ENCODE measurements around the gene TMEM132D.

Gene TMEM132D

DNA sequence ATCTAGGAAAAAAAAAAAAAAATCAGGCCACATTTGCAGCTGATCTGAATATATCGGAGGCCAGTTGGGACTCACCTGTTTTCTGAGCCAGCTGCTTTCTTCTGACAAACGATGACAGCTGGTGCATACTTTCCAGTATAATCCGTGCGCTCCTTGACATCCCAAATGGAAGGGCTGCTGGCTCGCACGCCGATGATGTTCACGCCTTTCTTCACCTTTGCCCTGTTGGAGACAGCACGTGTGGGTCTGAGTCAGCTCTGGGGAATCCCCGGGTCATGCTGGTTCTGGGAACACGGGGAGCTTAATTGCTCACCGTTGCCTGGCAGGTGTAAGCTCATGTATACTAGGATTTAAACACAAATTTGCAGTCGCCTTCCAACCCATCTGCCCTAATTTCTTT, 372.8 kb downstream of the TMEM132D start:
- DNase-seq, result peak; percentile 69

DNA sequence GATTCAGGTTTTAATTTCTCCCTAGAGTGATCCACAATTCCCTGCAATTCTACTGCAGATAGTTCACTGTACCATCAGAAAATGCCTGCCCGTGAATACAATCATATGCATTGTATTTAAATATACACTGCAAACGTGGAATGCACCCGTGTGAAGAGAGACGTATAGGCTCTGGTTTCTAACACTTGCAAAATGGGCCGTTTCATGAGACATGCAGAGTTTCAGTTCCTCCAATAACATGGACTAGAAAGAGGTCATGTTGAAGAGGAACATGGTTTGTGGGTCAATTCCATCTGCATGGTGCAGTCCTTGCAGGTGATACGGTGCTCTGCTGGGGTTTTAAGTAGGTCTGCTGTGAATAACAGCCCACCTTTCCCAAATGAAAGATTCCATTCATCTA, 373.3 kb downstream of the TMEM132D start:
- DNase-seq, result no peak

DNA sequence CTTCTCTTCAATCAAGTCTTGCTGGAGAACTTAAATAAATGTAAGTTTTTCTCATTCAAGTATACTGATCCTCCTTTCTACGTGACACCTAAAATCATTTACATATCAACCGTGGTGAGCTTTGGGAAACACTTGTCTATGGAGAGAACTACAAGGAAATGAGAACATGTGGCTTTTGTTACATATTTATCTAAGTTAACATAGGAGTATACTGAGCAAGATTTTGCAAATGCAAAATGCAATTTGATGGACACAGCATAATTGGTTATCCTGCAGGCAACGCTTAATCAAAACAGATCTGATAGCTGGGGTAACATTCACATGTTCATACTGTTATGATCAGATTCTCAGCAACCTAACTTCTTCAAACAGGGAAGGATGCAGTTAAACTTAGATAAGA, 376.3 kb downstream of the TMEM132D start:
- no peak for DNase-seq

DNA sequence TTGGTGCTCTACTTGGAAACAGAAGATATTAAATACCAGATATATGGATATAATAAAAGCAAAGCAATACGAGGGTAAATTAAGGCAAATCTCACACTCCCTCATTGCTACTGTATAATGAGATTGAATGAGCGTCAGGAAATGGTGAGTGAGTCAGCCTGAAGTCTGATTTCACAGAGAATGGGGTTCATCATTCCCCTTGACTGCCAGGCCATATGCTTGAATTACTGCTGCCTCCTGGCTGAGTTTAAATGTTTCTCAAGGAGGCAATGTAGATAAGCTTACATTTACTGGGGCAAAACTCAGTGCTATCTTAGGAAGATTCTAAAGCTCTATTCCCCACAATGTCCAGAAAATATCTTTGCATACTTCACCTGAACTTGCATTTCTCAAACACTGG, 380.2 kb downstream of the TMEM132D start:
- no peak for DNase-seq

DNA sequence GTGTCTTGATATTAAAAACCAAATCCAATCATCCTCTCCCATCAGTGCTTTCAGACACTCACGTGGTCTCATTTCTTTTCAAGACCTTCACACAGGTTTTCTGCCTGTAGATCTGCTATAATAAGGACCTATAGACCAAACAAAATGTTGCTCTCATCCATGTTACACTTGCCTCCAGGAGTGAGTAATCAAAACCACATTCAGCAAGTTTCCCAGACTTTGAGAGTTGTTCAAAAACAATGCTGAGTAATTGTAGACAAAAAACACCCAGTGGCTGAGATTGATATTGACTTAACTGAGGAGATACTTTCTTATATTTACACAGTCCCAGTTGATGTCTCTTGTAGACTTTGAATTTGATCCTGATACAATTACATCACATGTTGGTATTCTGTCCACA, 383.1 kb downstream of the TMEM132D start:
- peak; percentile 32 for DNase-seq

DNA sequence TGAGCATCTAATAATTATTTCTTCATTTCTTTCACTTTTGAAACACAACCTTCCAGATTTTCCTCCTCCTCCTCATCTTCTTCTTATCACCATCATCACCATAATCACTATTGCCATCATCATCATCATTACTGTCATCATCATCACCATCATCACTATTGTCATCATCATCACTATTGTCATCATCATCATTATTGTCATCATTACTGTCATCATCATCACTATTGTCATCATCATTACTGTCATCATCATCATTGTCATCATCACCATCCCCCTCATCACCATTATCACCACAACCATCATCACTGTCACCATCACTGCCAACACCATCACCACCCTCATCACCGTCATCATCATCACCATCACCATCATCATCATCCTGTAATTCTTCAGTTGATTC, 400.0 kb downstream of the TMEM132D start:
- DNase-seq, result no peak

DNA sequence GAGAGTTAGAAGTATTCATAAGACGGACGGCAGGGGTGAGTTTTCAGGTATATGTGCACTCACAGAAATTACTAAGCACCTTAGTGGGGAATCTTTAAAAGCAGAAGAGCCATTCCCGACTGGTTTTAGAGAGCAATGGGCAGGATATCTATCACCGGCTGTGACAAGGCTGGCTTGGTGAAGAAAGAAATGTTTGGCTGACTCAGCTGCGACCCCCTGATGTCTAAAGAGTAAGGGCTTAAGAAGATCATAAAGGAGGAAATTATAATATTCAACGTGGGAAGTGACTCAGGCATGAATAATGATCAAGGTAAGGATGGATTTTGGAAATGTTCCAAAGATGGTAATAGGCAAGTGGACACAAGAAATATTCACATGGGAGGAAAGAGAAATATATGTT, 407.6 kb downstream of the TMEM132D start:
- no peak for DNase-seq

DNA sequence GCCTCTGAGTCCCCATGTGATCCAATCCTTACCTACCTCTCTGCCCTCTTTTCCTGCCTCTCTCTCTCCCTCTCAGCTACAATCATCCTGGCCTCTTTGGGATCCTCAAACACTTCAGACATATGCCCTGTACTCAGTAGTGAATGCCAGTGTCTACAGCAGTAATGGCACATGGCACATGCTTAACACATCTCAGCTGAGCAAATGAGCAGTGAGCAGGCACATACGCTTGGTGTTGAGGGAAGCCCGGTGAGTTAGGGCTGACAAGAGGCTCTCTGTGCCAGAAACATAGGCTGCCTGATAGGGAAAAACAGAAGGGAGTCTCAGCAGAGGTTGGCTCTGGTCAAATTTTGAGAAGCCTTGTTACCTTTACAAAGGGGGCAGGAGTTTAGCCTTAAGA, 409.1 kb downstream of the TMEM132D start:
- DNase-seq, result no peak

DNA sequence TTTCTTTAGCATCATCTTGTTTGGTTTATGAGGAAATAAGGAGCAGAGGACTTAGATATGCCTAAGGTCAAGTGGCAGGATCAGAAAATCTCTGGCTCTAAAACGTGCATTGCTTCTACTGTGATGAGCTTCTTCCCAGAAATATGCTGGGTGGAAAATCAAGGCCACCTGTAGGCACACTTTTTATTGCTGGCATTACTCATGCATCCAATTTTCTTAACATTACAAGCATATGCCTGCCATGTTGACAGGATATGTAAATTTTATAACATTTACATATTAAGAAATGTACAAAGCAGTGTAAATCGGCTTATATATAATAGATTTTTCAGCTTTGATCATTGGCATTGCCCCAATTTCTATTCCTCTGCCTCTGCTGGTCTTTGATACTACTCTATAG, 409.6 kb downstream of the TMEM132D start:
- no peak for DNase-seq

DNA sequence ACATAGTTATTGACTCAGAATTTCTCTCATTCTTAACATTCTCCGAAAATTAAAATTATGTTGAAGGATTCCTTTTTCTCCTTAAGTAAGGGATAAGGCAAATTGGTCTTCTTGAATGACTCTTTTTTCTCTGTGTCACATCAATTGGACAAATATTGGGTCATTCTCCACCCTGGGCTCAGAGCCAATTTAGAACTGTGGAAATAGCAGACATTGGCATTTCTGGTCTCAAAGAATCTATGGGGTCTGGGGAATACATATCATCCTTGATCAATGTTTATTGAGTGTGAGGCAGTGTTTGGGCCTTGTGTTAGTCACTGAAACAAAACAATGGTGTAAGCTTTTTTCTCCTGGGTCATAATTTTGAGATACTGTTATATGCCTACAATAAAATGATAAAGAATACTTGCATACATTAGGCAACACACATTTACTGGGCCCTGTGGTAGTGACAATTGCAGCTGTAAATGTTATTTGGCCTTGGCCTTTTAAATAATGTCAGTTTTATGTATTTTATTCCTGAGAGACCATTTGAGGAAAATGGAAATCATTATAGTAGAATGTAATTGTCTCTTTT, 414.6 kb downstream of the TMEM132D start:
- DNase-seq, result no peak

DNA sequence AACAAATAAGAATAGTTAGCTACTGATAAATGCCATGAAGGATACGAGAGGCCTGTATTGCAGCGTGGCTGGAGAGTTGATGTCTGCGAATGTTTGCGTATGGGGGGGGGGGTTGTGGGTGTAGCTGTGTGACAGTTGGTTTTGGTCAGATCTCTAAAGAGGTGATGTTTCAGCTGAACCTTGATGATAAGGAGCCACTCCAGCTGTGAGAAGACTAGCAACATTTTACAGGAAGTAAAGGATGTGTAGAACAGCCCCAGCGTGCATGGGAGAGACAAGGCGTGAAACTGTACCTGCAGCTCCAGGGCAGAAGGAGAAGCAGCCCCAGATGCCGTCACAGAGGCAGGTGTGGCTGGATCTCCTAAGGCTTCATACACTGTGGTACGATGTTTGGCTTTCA, 416.9 kb downstream of the TMEM132D start:
- no peak for DNase-seq

DNA sequence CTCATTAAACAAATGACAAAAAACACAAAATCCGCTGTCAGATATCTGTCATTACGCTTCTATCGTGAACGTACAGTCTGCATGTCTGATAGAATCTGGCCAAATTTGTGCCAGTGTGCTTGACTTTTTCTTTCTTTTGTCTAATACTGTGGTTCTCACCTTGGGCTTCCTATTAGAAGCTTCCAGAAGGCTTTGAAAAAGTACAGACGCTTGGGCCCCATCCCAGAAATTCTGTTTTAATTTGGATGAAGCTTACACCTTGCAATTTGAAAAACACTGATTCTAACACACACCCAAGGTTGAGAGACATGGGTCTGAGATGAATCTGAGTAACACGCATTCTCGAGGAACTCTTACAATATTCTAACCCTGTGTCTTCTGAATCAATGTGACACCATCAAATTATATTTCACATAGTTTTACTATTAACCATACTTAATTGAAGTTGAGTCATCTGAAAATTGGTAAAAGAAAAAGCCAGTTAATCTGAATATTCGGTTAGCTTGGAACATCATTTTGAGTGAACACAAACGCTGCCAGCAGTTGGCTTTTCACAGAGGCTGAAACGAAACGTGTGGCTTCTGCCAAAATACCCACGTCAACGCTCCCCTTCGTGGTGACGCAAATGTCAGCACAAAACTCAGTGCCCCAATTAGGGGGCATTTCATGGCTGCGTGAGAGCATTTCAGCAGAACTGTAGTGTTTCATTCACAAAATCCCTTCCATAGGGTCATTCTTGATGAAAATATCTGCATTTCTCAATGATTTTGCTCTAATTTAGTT, 420.5 kb downstream of the TMEM132D start:
- no peak for DNase-seq

DNA sequence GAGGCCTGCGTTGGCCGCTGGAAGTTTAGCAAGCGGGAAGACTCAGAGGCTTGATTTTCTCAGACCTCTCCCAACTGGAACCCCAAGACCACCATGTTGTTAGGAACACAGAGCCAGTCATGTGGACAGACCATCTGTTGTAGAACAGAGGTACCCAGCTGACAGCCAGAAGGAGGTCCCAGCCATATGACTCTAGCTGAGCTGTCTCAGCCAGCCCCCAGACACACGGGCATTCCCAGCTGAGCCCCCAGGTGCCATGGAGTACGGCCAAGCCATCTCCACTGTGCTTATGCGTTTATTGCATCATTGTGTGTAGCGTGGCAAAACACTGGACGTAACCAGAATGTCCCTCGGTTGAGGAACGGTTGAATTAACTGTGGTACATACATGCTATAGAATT, 421.9 kb downstream of the TMEM132D start:
- no peak for DNase-seq

DNA sequence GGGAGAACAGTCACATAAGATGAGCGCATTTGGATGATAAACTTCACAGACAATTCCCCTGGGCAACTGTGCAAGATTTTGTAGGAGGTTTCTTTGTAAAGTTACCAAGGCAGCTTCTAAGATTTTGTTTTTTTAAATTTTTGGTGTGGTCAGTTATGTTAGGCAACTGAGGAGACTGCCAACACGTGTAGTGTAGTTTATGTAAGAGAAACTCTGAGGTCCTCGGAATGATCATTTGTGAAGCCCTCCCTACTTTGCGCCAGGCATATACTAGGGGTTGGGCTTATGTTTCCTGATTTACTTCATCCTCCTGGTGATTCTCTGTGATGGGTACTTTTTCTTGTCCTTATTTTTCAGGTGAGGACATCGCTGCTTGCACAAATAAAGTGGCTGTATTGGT, 433.6 kb downstream of the TMEM132D start:
- no peak for DNase-seq

DNA sequence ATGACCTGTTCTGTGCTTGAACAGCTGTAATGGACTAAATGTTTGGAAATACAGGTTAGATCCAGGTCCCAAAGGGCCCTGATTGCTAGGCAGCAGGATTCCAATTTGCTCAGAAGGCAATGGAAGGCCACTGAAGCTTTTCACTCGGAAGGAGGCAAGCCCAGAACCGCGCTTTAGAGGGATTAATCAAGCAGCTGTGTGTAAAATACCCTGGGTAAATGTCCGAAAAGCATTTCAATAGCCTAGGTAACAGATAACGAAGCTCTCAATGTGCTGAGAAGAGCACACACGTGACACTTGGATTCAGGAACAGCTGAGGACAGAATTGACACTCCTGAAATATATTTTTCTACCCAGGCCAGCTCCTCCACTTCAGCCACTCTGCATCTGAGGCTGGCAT, 436.1 kb downstream of the TMEM132D start:
- no peak for DNase-seq

DNA sequence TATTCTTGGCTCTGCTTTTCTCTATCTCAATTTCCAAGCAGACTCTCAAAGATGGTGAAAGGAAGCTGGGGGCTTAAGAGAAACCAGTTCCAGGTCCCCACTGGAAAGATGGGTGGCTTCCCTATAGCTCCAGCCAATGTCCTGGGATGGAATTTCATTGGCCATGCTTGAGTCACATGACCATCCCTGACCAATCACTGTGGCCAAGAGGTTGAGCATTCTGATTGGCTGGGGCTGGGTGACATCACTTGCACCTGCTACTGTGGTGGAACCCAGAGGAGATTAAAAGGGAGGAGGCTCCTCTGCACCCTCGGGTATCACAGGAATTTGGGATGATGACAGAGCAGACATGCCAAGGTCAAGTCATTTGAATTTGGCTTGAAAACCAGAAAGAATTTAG, 436.5 kb downstream of the TMEM132D start:
- no peak for DNase-seq

DNA sequence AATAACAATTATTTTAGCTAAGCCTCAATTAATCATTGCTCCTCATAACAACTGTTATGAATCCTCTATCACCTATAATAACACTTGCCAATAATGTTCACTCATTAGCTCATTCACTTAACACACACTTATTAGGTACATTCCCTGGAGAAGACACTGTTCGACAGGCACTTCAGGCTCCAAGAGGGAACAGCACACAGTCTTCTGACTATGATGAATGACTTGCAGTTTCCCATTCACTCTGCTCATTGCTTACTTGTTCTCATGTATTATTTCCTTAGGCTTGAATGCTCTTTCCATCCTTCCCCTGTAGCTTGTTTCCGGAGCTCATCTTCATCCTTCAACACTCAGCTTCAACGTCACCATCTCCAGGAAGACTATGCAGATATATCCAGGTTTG, 437.3 kb downstream of the TMEM132D start:
- DNase-seq, result no peak

DNA sequence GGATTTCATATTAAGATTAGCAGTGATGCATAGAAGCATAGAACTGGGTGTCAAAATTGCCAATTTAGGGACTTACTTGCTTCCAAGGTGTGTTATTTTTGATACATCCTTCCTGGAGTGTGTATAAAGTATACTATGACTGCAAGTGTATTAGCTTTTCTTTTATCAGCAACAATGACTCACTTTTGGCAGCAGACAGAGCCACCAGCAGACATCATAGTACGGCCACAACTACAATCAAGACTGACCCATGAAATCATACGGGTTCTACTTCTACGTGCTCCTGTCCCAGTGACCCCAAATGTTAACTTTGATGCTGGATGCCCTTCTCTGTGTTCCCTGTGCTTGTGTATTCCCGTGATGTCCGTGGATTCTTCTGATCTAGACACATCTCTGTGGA, 443.9 kb downstream of the TMEM132D start:
- DNase-seq, result no peak

DNA sequence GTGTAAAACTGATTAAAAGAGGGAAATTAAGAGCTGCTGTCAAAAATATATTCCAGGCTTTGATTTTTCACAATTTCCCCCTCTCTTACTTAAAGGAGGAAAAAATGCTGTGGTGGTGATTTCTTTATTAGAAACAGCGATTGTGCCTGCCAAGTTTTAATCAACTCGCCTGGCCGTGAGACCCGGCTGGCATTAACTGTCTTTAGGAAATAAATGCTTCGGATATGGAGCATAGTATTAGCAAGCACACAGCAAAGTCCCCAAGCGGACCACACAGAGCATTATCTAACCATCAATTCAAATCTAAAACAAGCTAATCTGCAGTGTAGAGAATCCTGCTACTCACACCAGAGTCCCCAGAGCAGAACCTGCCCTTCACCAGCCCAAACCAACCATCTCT, 457.1 kb downstream of the TMEM132D start:
- DNase-seq, result no peak

DNA sequence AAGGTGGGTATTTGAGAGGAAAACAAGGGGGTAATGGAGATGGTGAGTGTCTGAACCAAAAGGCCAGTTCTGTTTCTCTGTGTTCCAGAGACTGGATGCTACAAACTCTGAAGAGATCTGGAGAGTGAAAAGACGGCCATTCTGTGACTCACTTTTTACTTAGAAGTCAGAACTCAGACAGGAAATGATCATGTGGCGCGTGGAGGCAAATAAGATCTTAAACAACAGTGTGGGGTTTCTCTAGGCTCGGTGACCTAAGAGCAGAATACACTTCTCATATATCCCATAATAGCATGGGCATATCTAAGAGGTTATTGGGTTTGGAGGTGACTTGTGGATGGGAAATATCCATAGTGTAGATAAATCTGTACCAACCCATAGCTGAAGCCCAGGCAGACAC, 463.5 kb downstream of the TMEM132D start:
- no peak for DNase-seq

DNA sequence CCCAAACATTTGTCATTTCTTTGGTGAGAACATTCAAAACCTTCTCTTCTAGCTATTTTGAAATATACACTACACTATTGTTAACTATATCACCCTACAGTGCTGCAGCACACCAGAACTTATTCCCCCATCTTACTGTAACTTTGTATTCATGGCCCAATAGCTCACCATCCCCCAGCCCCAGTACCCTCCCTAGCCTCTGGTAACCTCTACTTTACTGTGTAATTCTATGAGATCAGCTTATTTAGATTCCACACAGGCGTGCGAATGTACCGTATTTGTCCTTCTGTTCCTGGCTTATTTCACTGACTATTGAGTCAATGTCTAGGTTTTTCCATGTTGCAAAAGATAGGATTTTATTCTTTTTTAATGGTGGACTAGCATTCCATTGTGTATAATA, 469.0 kb downstream of the TMEM132D start:
- no peak for DNase-seq

DNA sequence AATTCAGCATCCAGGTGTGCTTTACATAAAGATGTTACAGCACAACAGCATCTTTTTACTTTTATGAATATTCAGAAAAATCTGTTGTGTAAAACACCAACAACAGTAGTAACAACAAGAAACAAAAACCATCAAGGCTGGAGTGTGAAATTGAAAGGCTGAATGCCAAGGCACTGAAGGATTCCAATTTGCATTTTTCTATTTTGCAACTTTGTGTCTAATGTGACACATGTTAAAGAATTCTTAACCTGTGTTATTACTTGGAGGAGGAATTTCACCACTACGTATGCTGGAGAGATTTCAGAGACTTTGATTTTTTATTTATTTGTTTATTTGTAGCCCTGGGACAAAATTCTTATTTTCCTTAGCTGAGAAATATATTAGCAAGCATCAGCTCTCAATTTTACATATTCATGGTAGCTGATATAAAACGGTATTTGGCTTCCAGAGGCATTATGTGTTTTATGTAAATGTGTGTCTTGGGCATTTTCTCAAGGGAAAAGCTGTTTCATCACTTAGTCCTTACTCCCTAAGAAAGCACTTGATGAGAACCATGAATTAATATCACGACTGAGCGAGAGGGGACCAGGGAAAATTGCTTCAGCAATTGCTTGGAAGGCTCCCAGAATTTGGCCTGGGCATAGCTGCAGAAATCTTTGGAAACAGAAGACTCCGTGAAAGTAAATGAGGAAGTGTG, 475.4 kb downstream of the TMEM132D start:
- no peak for DNase-seq

DNA sequence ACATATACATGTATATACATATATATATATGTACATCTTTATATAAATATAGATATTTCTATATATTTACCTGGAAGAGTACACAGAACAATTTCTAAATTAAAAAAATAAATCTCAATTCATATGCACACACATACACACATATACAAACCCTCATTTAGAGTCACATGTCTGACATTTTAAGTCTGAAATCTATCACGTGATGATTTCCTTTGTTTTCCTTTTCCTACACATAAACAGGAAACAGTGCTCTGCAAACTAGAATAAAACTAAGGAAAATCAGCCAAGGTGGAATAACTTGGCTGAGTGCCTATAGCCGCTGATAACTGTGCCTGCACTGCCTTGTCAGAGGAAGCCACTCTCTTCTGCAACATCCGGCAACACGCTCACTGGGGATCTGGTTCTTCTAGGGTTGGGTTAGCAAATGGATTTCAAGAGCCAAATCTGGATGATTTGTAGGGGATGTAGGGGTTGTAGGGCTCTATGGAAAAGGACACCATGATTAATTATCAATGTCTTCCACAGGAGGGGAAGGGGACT, 480.7 kb downstream of the TMEM132D start:
- DNase-seq, result no peak

DNA sequence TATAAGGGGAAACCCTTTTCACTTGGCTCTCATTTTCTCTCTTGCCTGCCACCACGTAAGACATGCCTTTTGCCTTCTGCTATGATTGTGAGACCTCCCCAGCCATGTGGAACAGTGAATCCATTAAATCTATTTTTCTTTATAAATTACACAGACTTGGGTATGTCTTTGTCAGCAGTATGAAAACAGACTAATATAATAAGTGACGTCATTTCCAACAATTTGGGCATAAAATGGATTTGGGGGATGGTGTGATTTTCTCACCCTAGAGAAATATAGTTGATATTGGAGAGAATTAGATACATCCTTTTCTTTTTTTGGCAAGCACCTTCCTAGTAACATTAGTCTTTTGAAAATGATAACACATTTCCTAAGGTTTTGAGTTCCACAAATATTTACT, 490.5 kb downstream of the TMEM132D start:
- DNase-seq, result no peak
